Stimulated activated CD8-positive, alpha-beta memory T cell treated with anti-CD3 and anti-CD28 coated beads, Interleukin-7, amount 100 ng/mL, for 1 hour (primary cell): ENCODE results near the gene MUTYH.
"Not testable (repeated sequence)": the region's sequence is repeated elsewhere in the genome, so short reads cannot be mapped to it uniquely, and the experiment has no call there.

Experiments used
- DNase-seq, 2 donors: peaks; one replicate each; pipeline ENCODE4 v3.0.0-alpha.2; 2020; ENCODE audit warnings: low read depth in 2 of 2

MUTYH gene

DNA sequence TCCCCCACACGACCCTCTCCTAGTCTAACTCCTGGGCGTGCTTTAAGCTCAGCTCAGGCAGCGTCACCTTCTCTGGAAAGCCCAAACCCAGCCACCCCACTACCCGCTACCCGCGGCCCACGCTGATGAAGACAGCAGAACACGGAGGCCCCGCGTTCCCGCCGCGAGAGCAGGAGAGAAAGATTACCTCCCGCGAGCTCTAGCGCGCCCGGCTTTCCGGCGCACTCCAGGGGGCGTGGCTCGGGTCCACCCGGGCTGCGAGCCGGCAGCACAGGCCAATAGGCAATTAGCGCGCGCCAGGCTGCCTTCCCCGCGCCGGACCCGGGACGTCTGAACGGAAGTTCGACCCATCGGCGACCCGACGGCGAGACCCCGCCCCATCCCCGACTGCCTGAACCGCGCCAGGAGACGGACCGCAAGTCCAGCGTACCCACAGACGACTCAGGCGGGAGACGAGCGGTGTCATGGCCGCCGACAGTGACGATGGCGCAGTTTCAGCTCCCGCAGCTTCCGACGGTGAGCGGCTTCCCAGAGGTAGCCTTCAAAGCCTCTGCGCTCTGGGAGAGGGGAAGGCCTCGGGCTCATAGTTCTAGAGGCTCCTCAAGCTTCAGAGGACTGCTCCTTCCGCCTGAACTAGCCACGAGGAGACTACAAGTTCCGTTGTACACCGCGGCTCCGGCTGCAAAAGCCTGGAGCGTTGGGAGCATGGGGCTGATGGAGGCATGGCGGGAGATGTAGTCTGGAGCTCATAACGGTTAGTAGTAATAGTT lies at the start of gene MUTYH, which contains the start of gene TOE1:
TSS of gene MUTYH (minus strand) at position 652 of the 770 bp plus-strand sequence. CDS start 5,935 bp downstream, outside the sequence.
TSS of gene TOE1 (plus strand) at position 382 of the 770 bp plus-strand sequence. CDS start at position 465, 83 bp downstream.
- DNase-seq, result peak; percentile 75 to 77

DNA sequence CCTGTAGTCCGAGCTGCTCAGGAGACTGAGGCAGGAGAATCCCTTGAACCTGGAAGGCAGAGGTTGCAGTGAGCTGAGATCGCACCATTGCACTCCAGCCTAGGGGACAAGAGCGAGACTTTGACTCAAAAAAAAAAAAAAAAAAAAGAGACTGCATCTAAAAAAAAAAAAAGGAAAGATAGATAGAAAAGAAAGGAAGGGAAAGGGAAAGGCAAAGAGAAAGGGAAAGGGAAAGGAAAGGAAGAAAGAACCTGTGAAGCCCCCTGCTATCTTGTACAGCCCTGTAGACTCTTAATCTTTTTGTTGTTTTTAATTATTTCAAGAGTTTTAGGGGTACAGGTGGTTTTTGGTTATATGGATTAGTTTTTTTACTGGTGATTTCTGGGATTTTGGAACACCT lies 46.0 kb upstream of the MUTYH start:
- DNase-seq, result no peak

DNA sequence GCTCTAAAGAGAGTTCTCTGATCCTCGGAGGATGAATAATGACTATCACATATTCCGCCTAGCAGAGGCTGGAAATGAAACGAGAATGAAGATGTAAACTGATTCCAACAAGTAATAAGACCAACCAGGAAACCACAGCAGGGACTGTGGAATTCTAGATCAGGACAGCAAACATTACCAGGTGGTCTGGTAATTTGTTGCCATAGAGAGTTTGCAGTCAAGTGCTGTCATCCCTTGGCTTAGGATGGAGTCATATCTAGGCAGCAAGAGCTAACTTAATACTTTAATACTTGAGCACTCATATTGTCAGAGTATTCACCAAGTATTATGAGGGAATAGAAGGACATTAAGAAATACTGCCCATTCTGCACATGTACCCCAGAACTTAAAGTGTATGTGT lies 45.1 kb upstream of the MUTYH start:
- DNase-seq, result no peak

DNA sequence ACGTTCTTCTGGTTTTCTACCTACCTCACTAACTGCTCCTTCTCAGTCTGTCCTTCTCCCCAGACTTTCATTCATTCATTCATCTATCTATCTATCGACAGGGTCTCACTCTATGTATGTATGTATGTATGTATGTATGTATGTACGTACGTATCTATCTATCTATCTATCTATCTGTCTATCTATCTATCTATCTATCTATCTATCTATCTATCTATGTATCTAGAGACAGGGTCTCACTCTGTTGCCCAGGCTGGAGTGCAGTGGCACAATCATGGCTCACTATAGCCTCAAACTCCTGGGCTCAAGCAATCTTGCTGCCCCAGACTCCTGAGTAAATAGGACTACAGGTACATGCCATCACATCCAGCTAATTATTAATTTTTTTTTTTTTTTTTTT lies 44.0 kb upstream of the MUTYH start:
- DNase-seq, result not testable (repeated sequence)

DNA sequence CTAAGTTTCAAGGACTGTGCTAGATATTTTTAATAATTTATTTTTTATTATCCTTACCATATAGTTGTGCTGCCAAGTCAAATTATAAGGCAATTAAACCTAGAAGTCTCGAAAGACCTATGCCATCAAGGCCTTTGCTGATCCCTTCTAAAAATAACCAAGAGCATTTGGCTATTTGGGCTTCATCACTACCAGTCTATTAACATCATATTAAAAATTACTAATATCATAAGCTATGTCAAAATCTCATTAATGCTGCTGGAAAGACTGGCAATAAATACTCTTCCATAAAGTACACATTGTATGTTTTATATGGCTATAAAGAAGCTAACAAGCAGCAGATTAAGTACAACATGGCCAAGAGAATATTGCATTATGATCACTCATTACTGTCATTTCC lies 43.0 kb upstream of the MUTYH start:
- no peak for DNase-seq

DNA sequence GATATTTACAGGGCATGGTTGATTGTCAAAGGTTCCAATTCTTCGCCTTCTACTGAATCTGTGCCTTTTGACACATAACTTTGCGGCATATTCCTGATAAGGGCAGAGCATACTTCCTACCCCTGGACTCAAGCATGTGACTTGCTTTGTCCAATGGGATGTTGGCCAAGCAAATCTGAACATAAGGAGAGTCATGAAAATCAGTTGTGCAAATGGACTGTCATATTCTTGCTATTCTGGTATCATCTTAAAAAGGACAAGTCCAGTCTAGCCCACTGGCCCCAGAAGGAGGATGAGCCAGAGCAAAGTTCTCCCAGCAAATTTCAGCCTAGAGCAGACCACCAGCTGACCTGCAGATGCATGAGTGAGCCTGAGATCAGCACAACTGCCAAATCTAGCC lies 41.0 kb upstream of the MUTYH start:
- no peak for DNase-seq

DNA sequence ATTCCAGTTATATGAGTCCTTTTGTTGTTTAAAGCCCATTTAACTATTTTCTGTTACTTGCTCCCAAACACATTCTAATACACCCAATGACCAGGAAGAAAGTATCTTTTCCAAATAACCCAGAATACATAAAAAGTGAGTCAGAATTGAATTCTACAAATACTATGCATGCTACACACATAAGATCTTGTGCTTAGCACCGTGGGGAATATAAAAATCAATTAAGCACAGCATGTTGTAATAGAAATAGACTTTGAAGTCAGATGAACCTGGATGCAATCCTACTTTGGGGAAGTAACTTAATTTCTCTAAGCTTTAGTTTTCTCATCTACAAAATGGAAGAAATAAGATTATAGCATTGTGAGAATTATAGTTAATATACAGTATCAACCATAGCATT lies 40.5 kb upstream of the MUTYH start:
- no peak for DNase-seq

DNA sequence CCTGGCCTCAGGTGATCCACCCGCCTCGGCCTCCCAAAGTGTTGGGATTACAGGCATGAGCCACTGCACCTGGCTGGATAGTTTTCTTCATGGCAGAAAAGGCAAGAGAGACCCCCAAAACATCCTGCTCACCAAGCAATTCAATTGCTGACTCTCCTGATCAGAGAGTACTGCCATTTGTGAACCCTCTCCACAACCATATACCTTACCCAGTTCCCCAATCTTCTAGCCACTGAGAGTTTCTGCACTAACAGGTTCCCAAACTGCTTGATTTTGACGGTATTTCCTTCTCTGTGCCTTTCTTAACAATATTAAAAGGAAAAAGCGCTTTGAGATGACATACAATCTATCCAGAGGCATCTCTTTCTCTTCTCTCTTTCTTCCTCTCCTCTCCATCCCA lies 39.9 kb upstream of the MUTYH start:
- DNase-seq, result no peak

DNA sequence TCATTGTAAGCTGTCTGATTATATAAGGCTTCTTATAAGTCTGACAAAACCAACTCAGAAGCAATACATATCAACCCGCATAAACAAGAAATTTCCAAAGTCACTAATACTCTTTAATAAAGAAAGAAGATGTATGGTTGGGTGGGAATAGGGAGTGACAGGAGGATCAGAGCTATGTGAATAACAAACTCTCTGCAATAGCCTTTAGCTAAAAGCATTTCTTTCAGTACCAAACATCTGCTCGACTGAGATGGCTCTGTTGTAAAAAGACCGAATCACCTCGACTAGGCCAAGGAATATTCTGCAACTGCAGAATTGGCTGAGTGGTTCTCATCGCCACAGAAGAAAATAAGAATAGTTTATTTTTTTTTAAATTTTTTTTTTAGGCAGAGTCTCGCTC lies 39.3 kb upstream of the MUTYH start:
- no peak for DNase-seq

DNA sequence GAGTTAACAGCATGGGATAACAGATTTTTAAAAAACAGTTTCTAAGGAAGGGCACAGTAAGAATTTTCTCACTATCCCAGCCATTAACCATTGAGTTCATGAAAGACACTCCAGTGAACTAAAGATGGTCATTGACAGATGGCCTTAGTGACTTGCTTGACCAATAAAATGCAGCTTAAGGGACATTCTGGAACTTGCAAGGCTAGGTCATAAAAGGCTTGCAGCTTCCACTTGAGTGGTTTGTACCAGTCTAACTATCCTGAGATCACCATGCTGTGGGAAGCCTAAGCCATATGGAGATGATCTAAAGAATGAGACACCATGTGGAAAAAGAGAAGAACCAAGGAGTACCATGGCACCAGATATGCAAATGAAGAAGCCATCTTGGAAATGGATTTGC lies 37.9 kb upstream of the MUTYH start:
- no peak for DNase-seq

DNA sequence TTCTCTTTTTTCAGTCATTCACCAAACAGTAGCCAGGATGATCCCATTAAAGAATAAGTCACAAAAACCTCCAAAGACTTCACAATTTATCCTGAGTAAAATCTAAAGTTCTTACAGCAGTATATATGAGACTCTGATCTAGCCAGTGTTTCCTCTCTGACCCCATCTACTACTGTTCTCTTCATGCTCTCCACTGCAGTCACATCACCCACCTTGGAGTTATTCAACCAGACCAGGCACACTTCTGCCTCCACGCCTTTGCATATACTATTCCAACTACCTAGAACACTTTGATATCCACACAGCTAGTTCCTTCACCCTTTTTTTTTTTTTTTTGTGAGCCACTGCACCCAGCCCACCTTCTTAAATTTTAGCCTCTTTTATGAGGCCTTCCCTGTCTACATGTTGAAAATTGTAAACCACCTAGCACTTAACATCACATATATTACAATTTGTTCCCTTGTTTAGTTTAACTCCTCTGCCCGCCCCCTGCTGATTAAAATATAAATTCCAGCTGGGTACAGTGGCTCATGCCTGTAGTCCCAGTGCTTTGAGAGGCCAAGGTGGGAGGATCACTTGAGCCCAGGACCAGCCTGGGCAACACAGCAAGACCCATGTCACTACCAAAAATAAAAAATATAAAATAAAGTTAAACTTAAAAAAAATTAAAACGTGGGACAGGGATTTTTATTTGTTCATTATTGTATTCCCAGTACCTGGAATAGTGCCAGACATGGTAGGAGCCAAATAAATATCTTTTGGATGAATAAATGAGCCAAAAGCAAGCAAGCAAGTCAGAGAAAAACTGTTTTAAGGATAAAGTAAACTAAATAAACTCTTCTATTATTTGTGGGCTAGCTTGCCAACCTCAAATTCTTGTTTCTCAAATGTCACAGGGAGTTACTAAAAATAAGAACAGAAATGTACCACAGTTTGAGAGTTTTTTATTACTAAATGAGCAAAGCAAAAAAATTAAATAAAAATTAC lies 35.2 kb upstream of the MUTYH start:
- no peak for DNase-seq

DNA sequence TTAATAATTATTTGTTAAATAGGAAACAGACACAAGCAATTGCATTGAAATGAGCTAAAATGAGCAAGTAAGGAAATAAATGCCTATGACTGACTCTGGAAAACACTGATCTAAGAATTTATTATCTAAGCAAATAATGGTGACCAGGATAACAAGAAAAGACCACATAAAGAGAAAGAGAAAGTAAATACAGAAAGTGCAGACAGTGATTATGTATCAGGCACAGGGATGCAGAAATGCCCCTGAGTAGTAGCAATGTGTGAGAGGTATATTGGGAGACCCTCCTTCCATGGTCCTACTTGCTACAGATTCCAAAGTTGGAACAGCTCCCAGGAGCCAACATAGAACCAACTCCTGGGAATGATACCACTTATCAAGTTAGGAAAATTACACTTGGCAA lies 33.3 kb upstream of the MUTYH start:
- DNase-seq, result no peak

DNA sequence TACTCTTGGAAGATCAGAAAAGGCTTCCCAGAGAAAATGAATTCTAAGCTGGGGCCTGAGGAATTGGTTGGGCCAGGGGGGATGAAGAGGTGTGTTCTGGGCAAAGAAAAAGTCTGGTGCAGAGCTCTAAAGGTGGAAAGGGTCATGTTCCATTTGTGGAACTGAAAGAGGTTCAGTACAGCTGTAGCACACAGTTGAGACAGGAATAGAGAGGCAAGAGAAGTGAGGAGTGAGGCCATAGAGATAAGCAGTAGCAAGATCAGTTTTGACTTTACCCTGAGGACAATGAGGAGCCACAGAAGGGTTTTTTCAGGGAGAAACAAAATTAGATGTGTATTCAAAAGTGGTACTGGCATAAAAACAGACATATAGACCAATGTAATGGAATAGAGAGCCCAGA lies 30.3 kb upstream of the MUTYH start:
- no peak for DNase-seq

DNA sequence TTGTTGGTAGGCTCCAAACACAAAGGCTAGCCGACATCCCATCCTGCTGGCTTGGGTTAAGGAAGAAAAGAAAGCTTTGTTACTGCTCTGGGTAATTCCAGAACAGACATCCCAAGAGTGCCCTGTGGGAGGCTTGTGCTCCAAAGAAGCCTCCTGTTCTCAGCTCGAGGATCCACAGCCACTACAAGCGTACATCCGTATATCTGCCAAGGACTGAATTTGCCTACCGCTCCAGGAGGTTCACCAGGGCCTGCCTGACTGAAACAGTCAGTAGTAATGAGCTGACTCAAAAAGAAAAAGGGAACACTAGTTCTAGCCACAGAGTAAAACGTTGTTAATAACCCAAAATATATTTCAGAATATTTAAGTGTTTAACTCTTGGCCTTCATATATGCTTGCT lies 24.8 kb upstream of the MUTYH start:
- DNase-seq, result no peak

DNA sequence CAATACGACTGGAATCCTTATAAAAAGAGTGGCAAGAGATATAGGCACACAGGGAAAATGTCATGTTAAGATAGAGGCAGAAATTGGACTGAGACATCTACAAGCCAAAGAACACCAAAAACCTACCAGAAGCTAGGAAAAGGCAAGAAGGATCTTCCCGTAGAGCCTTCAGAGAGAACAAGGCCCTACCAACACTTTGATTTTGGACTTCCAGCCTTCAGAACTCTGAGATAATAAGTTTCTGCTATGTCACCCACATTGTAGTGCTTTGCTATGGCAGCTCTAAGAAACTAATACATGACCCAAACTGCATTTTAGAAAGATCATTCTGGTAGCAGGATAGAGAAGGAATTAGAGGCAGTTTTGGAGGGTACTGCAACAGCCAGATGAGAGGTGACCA lies 24.1 kb upstream of the MUTYH start:
- no peak for DNase-seq

DNA sequence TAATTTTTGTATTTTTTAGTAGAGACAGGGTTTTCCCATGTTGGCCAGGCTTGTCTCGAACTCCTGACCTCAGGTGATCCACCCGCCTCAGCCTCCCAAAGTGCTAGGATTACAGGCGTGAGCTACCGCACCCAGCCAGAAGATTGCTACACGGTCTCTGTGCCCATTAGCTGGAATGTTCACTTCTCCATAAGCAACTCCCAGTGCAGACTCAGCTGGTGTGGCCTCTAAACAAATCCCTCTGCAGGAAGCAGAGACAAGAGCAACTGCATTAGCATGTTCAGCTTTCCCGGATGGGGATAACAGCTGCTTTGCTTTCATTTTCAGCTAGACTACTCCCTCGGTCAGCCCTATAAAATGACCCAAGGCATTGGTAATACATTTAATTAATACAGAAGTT lies 20.7 kb upstream of the MUTYH start:
- DNase-seq, result not testable (repeated sequence)

DNA sequence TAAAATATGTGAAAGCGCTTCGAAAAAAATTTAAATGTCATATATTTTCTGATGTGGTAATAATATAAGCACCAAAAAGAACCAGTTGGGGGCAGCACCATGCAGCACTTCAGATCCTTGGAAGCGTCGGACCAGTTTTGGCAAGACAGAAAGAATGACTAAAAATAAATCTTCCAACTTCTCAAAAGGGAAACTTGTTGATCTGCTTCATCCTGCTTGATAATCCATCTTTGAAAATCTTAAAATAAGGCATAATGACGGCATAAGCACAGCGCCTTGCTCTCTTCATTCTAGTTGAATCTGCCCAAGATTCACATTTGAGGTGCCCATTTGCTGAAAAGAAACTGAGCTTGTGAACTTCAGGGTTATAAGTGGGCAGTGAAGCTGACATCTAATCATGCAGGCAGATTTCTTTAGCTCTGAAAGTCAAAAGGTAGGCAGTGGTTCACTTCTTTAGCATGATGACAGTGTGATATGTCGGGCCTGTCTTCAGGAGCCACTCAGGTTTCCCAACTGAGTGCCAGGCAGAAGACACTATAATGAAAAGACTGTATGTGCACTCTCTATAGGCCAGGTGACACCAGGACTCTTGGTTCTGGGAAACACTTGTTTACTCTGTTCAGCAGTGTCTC lies 19.8 kb upstream of the MUTYH start:
- peak in 1 of 2 donors; percentile 23 for DNase-seq

DNA sequence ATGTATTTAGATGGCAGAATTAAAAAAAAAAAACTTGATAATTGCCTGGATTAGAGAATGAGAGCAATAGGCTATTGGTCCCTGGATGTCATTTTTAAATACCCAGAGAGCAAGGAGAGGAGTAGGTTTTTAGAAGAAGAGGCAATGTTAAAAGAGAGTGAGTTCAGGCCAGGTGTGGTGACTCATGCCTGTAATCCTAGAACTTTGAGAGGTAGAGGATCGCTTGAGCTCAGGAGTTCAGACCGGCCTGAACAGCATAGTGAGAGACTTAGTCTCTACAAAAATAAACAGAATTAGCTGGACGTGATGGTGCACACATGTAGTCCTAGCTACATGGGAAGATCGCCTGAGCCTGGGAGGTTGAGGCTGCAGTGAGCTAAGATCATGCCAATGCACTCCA lies 15.9 kb upstream of the MUTYH start:
- DNase-seq, result no peak

DNA sequence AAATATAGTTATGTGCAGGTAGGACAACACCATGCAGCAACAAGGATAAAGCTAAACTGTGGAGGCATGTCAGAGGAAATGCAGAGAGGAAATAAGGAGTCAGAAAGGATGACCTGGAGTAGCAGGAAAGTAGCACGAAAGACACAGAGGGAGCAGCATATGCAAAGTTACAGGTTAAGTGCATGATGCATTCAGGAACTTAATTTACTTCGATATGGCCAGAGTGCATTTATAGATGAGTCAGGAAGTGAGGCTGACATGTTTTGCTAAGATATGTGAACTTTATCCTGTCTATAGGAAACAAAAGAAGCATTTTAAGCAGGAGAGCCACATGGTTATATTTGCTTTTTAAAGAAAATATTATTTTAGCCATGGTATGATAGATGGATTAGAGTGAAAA lies 15.4 kb upstream of the MUTYH start:
- DNase-seq, result no peak

DNA sequence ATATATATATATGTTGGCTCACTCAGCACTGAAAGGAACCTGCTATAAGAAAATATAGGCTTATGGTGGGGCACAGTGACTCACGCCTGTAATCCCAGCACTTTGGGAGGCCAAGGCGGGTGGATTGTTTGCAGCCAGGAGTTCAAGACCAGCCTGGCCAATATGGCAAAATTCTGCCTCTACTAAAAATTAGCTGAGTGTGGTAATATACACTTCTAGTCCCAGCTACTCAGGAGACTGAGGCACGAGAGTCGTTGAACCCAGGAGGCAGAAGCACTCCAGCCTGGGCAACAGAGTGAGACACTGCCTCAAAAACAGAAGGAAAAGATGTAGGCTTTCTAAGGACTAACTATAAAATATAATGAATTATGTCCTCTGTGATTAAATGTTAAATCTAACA lies 14.6 kb upstream of the MUTYH start:
- DNase-seq, result no peak

DNA sequence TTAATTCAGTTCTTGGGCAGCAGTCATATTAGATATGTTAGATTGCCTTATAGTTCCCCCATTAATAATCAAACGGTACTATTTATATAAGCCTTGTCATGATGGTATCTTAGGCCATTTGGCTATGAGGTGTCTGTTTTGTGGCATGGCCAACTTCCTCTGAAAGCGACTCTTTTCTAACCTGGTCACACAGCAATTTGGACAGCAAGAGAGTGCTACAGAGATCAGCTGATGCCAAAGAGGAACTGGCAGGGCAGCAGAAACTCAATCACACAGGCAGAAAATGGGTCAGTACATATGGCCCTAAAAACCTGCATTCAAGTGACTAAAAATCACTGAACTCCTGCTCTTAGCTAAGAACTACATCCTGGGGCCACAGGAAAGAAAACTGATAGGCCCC lies 13.4 kb upstream of the MUTYH start:
- DNase-seq, result no peak

DNA sequence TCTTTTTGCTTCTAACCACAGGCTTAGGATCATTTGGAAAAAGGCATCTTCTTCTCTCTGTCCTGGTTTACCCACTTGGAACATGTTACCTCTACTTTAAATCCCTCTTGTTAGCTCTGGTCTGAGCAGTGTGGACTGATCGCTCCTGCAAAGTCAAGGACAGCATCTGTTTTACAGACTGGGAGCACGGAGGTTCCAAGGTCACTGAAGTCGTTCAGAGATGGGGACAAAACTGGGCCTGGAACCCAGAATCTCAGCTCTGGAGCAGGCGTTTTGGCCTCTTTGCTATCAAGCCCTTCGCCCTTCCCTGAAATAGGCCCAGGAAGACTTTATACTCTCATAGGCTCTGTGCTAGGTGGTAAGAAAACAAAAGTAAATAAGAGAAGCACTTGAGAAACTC lies 11.3 kb upstream of the MUTYH start:
- no peak for DNase-seq
